Type B pancreatic cell (in vitro differentiated cells): ENCODE results near the gene GBP6. TPM values are rescaled to one million over a fixed set of nuclear protein-coding genes. Genes with fewer than 3 reads are reported as not detected.
"Not testable (repeated sequence)": the region's sequence is repeated elsewhere in the genome, so short reads cannot be mapped to it uniquely, and the experiment has no call there.

ENCODE experiments used
- DNase-seq: peaks from one replicate; pipeline ENCODE4 v3.0.0; 2021; ENCODE audit warnings: mixed read lengths; ENCODE audit not compliant: unreplicated experiment; ENCODE audit errors: extremely low spot score
- H3K27ac Mint-ChIP-seq: 2 replicates; pipeline ENCODE4 v1.8.0; 2021; ENCODE audit warnings: mild to moderate bottlenecking, mixed read lengths
- H3K27me3 Mint-ChIP-seq: 2 replicates; pipeline ENCODE4 v1.8.0; 2021; ENCODE audit warnings: mixed read lengths
- H3K36me3 Mint-ChIP-seq: 2 replicates; pipeline ENCODE4 v1.8.0; 2021; ENCODE audit warnings: mixed read lengths
- H3K4me1 Mint-ChIP-seq: one replicate; pipeline ENCODE4 v1.8.0; 2021; ENCODE audit warnings: mixed read lengths; ENCODE audit not compliant: unreplicated experiment
- H3K4me3 Mint-ChIP-seq: 2 replicates; pipeline ENCODE4 v1.8.0; 2021; ENCODE audit warnings: mild to moderate bottlenecking, mixed read lengths
- H3K9me3 Mint-ChIP-seq: 2 replicates; pipeline ENCODE4 v1.8.0; 2021; ENCODE audit warnings: mixed read lengths
- total RNA-seq: library from RNA; stranded (reverse); gene quantifications from 2 replicates; pipeline ENCODE4 v1.2.1, GENCODE V29; 2021; ENCODE audit warnings: low replicate concordance
- TF ChIP-seq, protein P1 (sequence below): fragments of 200-600 bp; sonication (generic); conservative IDR thresholded peaks from 2 replicates; pipeline ENCODE4 v1.5.0; 2021; ENCODE audit warnings: antibody characterized with exemption, mild to moderate bottlenecking

Gene GBP6
- total RNA-seq, 1 donor from 2014 or later: 0.29 TPM

DNA sequence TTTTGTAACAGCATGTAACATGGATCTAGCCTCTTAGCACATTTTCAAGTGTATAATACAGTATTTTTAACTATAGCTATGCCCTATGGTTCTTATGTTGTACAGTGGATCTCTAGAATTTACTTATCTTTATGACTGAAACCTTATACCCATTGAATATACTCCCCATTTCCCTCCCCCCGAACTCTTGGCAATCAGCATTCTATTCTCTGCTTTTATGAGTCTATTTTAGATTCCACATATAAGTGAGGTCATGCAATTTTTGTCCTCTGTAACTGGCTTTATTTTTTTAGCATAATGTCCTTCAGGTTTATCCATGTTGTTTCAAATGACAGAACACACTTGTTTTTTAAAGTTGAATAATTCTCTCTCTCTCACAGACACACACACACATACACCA lies 3.1 kb upstream of the GBP6 start:
- Mint-ChIP-seq H3K27ac (no peak overlapping the region), H3K4me1 (peaks cover 26% of the 10 kb centered on the region), H3K36me3 (no peaks in the 10 kb centered on the region), H3K9me3 (no peaks in the 10 kb centered on the region), H3K27me3 (peaks cover 4% of the 10 kb centered on the region), H3K4me3 (no peak overlapping the region)
- TF ChIP-seq, protein P1, sequence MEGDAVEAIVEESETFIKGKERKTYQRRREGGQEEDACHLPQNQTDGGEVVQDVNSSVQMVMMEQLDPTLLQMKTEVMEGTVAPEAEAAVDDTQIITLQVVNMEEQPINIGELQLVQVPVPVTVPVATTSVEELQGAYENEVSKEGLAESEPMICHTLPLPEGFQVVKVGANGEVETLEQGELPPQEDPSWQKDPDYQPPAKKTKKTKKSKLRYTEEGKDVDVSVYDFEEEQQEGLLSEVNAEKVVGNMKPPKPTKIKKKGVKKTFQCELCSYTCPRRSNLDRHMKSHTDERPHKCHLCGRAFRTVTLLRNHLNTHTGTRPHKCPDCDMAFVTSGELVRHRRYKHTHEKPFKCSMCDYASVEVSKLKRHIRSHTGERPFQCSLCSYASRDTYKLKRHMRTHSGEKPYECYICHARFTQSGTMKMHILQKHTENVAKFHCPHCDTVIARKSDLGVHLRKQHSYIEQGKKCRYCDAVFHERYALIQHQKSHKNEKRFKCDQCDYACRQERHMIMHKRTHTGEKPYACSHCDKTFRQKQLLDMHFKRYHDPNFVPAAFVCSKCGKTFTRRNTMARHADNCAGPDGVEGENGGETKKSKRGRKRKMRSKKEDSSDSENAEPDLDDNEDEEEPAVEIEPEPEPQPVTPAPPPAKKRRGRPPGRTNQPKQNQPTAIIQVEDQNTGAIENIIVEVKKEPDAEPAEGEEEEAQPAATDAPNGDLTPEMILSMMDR: no peak
- no peak for DNase-seq

DNA sequence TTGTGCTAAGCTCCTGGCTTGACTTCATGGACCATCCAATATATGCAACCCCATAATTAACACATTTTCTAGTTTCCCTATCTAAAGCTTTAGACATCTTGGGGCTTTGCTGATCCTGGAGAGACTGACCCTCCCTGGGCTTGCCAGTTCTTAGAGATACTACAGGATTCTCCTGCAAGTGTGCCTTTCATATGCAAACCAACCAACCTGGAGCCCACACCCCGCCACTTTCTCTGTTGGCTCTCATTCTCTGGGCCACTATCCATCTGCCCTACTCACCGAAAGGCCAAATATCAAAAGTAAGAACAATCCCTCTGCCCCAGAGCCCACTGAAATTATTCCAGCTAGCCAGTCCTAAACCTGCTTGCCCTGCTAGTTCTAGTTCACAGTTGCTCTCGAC lies 2.2 kb upstream of the GBP6 start:
- Mint-ChIP-seq H3K4me3 (no peak overlapping the region), H3K36me3 (no peaks in the 10 kb centered on the region), H3K27ac (no peak overlapping the region), H3K4me1 (peaks cover 26% of the 10 kb centered on the region), H3K9me3 (no peaks in the 10 kb centered on the region), H3K27me3 (peaks cover 4% of the 10 kb centered on the region)
- no peak for DNase-seq
- TF ChIP-seq, protein P1: no peak

DNA sequence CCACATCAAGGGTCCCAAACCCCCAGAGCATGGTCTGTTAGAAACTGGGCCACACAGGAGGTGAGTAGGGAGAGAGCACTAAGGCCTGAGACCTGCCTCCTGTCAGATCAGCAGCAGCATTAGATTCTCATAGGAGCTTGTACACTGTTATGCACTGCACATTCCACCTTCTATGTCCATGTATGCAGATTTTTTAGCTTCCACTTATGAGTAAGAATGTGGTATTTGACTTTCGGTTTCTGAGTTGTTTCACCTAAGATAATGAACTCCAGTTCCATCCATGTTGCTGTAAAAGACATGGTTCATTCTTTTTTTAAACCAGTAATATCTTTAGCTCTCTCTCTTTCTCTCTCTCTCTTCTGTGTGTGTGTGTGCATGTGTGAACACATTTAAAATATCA lies 663 bp upstream of the GBP6 start:
- H3K9me3 Mint-ChIP-seq: no peaks in the 10 kb centered on the region
- no peaks in the 10 kb centered on the region for H3K36me3 Mint-ChIP-seq
- no peak for DNase-seq
- H3K4me1 Mint-ChIP-seq: peaks cover 24% of the 10 kb centered on the region
- TF ChIP-seq, protein P1: no peak
- no peak overlapping the region for H3K4me3 Mint-ChIP-seq
- H3K27ac Mint-ChIP-seq: peak overlapping the region; percentile 66
- peaks cover 4% of the 10 kb centered on the region for H3K27me3 Mint-ChIP-seq

DNA sequence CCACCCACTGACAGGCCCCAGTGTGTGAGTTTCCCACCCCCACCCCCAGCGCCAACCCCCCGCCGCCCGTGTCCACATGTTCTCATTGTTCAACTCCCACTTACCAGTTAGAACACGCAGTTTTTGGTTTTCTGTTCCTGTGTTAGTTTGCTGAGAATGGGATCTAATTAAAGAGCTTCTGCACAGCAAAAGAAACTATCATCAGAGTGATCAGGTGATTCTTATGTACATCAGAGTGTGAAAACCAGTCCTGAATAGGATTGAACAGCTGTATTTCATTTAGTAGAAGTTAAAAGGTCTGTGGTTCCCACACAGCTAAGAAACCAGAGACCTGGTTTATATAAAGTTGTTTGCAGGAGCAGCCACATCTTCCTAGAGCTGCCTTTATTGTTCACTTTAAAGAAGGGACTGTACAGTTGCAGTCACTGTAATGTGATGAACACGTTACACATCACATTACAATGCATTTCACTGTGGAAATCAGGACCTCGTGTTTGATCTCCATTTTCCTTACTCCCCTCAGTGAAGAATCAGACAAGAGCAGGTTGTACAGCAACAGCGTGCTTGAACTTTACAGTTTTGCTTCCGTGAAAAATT lies 1.2 kb downstream of the GBP6 start:
- H3K4me1 Mint-ChIP-seq: peaks cover 22% of the 10 kb centered on the region
- H3K4me3 Mint-ChIP-seq: no peak overlapping the region
- H3K27me3 Mint-ChIP-seq: peaks cover 4% of the 10 kb centered on the region
- H3K9me3 Mint-ChIP-seq: no peaks in the 10 kb centered on the region
- TF ChIP-seq, protein P1: no peak
- H3K27ac Mint-ChIP-seq: no peak overlapping the region
- no peaks in the 10 kb centered on the region for H3K36me3 Mint-ChIP-seq
- DNase-seq: no peak

DNA sequence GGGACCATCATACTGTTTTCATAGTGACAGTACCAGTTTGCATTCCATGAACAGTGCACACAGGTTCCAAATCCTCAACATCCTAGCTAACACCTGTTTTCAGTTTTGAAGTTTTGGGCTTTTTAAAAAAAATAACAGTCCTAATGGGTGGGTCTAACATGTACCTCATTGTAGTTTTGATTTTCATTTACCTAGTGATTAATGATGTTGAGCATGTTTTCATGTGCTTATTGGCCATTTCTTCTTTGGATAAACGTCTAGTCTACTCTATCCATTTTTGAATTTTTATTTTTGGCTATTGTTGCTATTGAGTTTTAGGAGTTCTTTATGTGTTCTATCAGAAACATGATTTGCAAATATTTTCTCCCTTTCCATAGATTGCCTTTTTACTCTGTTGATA lies 3.4 kb downstream of the GBP6 start:
- Mint-ChIP-seq H3K27me3 (no peaks in the 10 kb centered on the region), H3K4me1 (peaks cover 22% of the 10 kb centered on the region), H3K9me3 (no peaks in the 10 kb centered on the region), H3K27ac (no peak overlapping the region), H3K4me3 (no peak overlapping the region), H3K36me3 (no peaks in the 10 kb centered on the region)
- DNase-seq: no peak
- TF ChIP-seq, protein P1: no peak

DNA sequence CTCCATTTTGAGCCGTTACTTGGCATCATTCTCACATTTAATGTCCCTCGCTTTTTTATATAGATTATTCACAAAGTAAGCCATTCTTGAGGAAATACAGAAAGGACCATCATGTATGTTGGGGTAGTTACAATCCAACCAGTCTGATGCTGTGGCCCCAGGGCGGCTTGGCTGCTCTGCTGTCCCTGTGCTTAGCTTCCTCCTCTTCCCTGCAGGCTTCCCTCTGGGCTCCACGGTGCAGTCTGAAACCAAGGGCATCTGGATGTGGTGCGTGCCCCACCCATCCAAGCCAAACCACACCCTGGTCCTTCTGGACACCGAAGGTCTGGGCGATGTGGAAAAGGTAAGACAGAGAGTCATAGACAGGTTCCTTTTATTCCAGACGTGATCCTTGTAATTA lies 5.5 kb downstream of the GBP6 start:
- no peaks in the 10 kb centered on the region for H3K36me3 Mint-ChIP-seq
- TF ChIP-seq, protein P1: no peak
- H3K4me3 Mint-ChIP-seq: no peak overlapping the region
- peaks cover 6% of the 10 kb centered on the region for H3K4me1 Mint-ChIP-seq
- no peak overlapping the region for H3K27ac Mint-ChIP-seq
- H3K9me3 Mint-ChIP-seq: no peaks in the 10 kb centered on the region
- H3K27me3 Mint-ChIP-seq: no peaks in the 10 kb centered on the region
- no peak for DNase-seq

DNA sequence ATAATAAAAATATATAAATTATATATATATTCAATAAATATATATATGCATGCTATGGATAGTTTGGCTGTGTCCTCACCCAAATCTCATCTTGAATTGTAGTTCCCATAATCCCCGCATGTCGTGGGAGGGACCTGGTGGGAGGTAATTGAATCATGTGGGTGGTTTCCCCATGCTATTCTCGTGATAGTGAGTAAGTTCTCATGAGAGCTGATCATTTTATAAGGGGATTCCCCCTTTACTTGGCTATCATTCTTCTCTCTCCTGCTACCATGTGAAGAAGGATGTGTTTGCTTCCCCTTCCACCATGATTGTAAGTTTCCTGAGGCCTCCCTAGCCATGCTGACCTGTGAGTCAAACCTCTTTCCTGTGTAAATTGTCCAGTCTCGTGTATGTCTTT lies 10.0 kb downstream of the GBP6 start:
- not testable (repeated sequence) for H3K9me3 Mint-ChIP-seq, H3K4me3 Mint-ChIP-seq, H3K36me3 Mint-ChIP-seq, DNase-seq, H3K27ac Mint-ChIP-seq, H3K4me1 Mint-ChIP-seq, H3K27me3 Mint-ChIP-seq
